22Rv1 (cell line): Measurements from ENCODE around the gene RGP1.

ENCODE experiments used
- ZFX ChIP-seq: fragments of 450-650 bp; IDR thresholded peaks from 2 replicates; pipeline ENCODE4 v1.6.1; 2017; ENCODE audit warnings: antibody characterized with exemption, borderline replicate concordance
- TF ChIP-seq, protein P1 (sequence below): fragments of 450-650 bp; IDR thresholded peaks from 2 replicates; pipeline ENCODE4 v1.5.1; 2017; ENCODE audit warnings: mild to moderate bottlenecking

DNA sequence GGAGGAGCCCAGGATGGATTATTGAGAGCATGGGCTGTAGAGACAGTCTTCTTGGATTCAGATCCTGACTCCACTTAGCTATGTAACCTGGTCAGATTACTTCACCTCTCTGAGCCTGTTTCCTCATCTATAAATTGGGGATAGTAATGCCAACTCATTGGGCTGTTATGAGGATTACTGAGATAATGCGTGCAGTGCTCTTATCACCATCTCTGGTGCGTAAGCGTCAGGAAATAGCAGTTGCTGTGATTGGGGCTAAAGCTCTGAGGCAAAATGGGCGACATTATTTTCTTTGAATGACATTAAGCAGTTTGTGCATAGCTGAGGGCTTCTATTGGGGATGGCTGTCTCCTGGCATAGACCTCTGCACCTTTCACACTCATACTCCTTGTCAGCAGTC, 6.0 kb downstream of the RGP1 start:
- TF ChIP-seq, protein P1, sequence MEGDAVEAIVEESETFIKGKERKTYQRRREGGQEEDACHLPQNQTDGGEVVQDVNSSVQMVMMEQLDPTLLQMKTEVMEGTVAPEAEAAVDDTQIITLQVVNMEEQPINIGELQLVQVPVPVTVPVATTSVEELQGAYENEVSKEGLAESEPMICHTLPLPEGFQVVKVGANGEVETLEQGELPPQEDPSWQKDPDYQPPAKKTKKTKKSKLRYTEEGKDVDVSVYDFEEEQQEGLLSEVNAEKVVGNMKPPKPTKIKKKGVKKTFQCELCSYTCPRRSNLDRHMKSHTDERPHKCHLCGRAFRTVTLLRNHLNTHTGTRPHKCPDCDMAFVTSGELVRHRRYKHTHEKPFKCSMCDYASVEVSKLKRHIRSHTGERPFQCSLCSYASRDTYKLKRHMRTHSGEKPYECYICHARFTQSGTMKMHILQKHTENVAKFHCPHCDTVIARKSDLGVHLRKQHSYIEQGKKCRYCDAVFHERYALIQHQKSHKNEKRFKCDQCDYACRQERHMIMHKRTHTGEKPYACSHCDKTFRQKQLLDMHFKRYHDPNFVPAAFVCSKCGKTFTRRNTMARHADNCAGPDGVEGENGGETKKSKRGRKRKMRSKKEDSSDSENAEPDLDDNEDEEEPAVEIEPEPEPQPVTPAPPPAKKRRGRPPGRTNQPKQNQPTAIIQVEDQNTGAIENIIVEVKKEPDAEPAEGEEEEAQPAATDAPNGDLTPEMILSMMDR, result no peak
- no peak for TF ChIP-seq ZFX
